GM21367 (cell line): ENCODE results near the gene DKK3.

Experiments
- ATAC-seq: cut with Tn5 transposase; IDR thresholded peaks from one replicate; pipeline ENCODE4 v1.9.1; 2021; ENCODE audit not compliant: unreplicated experiment

DKK3 gene

GRCh38 chr11:11948242-11948947 is 60.0 kb downstream of the DKK3 start:
- ATAC-seq, result no peak

DNA sequence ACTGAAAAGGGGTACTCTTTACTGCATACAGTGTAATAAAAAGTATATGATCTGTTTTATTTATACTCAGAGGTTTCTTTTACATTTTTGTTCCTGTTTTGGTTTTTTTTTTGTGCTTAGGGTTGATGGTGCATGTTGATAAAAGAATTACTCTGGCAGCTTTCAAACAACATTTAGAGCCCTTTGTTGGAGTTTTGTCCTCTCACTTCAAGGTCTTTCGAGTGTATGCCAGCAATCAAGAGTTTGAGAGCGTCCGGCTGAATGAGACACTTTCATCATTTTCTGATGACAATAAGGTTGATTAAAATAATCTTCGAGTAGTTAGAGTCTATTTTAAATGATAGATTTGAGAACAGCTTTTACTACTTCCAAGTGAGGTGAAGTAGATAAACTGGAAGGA is 60.6 kb downstream of the DKK3 start:
- ATAC-seq, result no peak

- ATAC-seq, result no peak
Observed at GRCh38 chr11:11946878-11947277, 61.5 kb downstream of the DKK3 start.

- ATAC-seq, result no peak
Observed at GRCh38 chr11:11946180-11946579, 62.2 kb downstream of the DKK3 start.

- no peak for ATAC-seq
Observed at GRCh38 chr11:11944444-11944843, 64.0 kb downstream of the DKK3 start.

DNA sequence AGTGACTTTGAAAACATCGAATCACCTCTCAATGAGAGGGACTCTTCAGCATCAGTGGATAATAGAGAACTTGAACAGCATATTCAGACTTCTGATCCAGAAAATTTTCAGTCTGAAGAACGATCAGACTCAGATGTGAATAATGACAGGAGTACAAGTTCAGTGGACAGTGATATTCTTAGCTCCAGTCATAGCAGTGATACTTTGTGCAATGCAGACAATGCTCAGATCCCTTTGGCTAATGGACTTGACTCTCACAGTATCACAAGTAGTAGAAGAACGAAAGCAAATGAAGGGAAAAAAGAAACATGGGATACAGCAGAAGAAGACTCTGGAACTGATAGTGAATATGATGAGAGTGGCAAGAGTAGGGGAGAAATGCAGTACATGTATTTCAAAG is 65.8 kb downstream of the DKK3 start:
- no peak for ATAC-seq

DNA sequence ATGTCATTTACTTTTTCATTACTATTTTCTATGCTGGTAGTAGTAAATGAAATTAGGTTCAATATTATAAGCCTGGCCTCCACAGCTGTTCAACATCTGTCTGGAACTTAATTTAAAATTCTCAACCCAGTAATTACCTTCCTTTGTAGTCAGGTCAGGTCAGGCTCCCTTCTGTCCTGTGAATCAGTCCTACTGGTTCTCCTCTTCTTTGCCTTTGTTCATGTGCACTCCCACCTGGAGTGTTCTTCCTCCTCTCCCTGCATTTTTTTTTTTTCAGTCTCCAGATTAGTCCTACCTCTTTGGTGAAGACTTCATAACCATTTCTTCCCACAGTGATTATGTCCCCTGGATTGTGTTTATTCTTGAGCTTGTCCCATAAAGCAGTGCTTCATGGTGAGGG is 67.9 kb downstream of the DKK3 start:
- ATAC-seq, result no peak

- ATAC-seq, result no peak
Observed at GRCh38 chr11:11937957-11938356, 70.5 kb downstream of the DKK3 start.

DNA sequence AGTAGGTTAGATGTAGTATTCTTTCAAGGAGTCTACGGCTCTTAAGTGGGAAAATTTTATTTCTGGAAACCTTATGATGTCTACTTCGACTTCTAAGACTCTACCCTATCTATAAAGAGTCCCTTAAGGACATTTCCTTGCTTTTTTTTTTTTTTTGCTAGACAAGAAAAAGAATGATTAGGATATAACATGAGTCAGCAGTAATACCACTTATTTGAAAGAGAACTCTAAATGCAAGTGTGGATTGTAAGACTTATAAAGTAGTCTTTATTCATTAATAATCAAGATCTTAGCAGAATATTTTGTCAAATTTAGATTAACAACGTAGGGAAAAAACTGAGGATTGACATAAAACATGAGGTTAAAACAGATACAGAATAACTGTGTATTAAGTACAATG is 71.0 kb downstream of the DKK3 start:
- ATAC-seq, result no peak

- no peak for ATAC-seq
Observed at GRCh38 chr11:11935536-11935935, 72.9 kb downstream of the DKK3 start.

- no peak for ATAC-seq
Observed at GRCh38 chr11:11931461-11932055, 76.9 kb downstream of the DKK3 start.

DNA sequence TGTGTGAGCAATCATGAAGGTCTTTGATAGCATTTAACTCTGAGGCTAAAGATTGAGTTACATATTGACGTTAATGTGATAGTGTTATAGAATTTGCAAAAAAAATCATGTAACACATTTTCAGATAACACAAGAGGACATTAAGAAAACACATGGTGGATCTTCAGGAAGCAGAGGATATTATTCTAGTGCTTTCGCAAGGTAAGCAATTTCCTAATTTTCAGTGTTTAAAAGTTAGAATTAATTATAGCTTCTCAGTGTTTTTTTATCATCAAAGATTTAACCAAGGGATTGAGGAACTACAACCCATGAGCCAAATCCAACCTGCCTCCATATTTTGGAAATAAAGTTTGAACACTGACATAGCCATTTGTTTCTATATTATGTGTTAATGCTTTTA is 78.5 kb downstream of the DKK3 start:
- no peak for ATAC-seq

- no peak for ATAC-seq
Observed at GRCh38 chr11:11923828-11924227, 84.6 kb downstream of the DKK3 start.

GRCh38 chr11:11916981-11917399 is 91.4 kb downstream of the DKK3 start:
- ATAC-seq, result no peak

DNA sequence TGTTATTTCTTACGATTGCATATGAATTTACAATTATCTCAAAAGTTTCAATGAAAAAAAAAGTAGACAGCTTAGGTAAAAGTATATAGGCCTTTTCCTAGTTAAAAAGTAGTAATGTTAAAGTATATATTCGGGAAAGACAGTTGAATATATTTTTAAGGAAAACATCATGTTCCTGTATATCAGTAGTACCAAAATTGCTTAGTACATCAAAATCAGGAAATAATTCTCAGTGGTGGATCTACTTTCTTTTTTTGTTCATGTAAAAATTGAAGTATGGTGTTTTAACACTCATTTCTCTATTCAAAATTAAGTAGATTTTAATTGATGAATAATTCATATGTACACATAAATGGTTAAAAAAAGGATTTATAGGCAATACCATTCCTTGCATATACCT is 92.8 kb downstream of the DKK3 start:
- no peak for ATAC-seq

DNA sequence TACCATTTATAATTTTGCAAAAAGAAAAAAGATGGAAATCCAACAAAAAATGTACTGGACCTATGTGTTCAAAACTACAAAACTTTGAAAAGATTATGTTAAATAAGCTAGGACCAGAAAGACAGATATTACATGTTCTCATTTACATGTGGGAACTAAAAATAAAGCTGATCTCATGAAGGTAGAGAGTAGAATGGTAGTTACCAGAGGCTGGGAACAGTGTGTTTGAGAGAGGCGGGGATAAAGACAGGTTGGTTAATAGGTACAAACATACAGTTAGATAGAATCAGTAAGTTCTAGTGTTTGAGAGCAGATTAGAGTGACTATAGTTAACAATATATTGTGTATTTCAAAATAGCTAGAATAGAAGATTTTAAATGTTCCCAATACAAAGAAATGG is 95.0 kb downstream of the DKK3 start:
- ATAC-seq, result no peak
